ENCODE results near the gene SYNGR1. TPM values are rescaled to one million over a fixed set of nuclear protein-coding genes. Genes with fewer than 3 reads are reported as not detected.
A peak's percentile ranks its signal among the peaks of the same experiment; 100 is the strongest.

Gene SYNGR1
- total RNA-seq, 1 donor from 2014 or later = 4.7 TPM

DNA sequence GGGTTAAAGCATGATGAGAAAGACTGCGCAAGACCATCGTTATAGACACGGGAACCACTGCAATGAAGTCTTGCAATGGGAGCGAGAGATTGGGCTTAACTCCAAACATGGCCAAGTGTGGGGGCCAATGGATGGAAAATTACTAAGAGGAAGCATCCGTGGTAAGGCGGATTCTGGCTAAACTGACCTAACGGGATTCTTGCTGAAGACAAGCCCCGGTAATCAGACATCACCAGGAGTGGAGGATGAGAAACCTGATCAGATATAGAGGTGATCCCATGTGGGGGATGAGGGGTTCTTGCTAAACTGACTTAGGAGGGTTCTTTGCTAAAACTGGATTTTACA is 5.8 kb upstream of the SYNGR1 start:
- H3K4me3 ChIP-seq (ENCODE audit: low read depth, low read length) = no peak overlapping the region
- TF ChIP-seq, protein P1, sequence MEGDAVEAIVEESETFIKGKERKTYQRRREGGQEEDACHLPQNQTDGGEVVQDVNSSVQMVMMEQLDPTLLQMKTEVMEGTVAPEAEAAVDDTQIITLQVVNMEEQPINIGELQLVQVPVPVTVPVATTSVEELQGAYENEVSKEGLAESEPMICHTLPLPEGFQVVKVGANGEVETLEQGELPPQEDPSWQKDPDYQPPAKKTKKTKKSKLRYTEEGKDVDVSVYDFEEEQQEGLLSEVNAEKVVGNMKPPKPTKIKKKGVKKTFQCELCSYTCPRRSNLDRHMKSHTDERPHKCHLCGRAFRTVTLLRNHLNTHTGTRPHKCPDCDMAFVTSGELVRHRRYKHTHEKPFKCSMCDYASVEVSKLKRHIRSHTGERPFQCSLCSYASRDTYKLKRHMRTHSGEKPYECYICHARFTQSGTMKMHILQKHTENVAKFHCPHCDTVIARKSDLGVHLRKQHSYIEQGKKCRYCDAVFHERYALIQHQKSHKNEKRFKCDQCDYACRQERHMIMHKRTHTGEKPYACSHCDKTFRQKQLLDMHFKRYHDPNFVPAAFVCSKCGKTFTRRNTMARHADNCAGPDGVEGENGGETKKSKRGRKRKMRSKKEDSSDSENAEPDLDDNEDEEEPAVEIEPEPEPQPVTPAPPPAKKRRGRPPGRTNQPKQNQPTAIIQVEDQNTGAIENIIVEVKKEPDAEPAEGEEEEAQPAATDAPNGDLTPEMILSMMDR (conservative IDR thresholded peaks at IDR 0.05; ENCODE audit: low read depth, low read length) = no peak
- no peak for DNase-seq (ENCODE audit: low read depth)

DNA sequence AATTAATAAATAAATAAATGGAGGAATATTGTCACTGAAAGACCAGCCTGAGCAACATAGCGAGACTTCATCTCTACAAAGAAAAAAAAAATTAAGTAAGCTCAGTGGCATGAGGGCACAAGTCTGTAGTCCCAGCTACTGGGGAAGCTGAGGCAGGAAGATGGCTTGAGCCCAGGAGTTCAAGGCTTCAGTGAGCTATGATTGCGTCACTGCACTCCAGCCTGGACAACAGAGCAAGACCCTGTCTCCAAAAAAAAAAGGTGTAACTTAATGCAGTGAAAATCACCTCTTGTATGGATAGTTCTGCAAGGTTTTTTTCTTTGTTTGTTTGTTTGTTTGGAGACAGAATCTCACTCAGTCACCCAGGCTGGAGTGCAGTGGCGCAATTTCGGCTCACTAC is 4.6 kb upstream of the SYNGR1 start:
- TF ChIP-seq, protein P1 (conservative IDR thresholded peaks at IDR 0.05; ENCODE audit: low read depth, low read length) = no peak
- no peak overlapping the region for H3K4me3 ChIP-seq (ENCODE audit: low read depth, low read length)
- no peak for DNase-seq (ENCODE audit: low read depth)

- TF ChIP-seq, protein P1 (conservative IDR thresholded peaks at IDR 0.05; ENCODE audit: low read depth, low read length) = no peak
- no peak for DNase-seq (ENCODE audit: low read depth)
- peak overlapping the region; percentile 48 for H3K4me3 ChIP-seq (ENCODE audit: low read depth, low read length)
Measured at GRCh38 chr22:39348909-39349505, 784 bp upstream of the SYNGR1 start.

GRCh38 chr22:39349506-39349966 is 255 bp upstream of the SYNGR1 start:
- peak overlapping the region; percentile 48 for H3K4me3 ChIP-seq (ENCODE audit: low read depth, low read length)
- no peak for DNase-seq (ENCODE audit: low read depth)
- TF ChIP-seq, protein P1 (conservative IDR thresholded peaks at IDR 0.05; ENCODE audit: low read depth, low read length) = no peak

DNA sequence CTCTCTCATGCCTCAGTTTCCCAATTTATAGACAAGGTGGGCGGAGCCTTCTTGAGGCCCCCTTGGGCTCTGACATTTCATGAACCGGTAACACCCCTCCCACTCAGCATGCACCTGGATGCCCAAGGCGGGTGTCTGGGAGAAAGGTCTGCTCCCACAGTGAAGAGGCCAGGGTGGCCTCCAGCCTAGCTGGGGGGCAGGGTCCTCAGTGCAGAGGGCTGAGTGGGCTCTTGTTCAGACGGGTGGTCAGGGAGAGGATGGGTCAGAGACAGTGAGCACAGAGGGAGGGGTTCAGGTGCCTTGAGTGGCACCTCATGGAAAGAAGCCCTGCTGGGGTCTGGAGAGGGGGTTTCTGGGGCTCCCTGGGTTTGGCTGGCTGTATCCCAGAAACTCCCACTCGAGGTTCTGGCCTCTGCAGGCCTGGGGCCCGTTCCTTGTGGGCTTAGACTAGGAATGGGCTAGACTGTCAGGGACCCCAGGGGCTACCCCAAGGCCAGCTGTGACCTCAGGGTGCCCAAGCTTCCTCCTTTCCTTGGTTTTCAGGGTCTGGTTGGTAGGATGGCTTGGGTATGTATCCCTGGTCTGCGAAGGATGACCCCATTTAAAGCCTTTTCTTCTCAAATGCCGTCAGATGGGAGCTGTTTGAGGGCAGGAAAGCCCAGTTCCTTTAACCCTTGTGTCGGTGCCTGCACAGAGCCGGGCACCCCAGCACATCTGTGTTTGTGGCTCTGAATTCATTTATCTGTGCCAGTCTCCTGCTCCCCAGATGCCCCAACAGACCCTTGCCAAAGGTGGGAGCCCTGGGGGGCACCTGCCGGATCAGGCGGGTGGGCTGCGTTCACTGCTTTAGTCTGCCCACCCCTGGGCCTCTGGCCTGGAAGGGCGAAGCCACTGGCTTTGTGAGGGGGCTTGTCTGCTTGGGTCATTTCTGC is 1.2 kb downstream of the SYNGR1 start:
- H3K4me3 ChIP-seq (ENCODE audit: low read depth, low read length) = peak overlapping the region; percentile 43
- no peak for DNase-seq (ENCODE audit: low read depth)
- TF ChIP-seq, protein P1 (conservative IDR thresholded peaks at IDR 0.05; ENCODE audit: low read depth, low read length) = no peak

GRCh38 chr22:39351689-39352214 is 2.0 kb downstream of the SYNGR1 start:
- TF ChIP-seq, protein P1 (conservative IDR thresholded peaks at IDR 0.05; ENCODE audit: low read depth, low read length) = no peak
- no peak for DNase-seq (ENCODE audit: low read depth)
- H3K4me3 ChIP-seq (ENCODE audit: low read depth, low read length) = no peak overlapping the region

All from epithelial cell of proximal tubule (primary cell).